Loucy (cell line): ENCODE data around the gene PLAAT3.

ENCODE experiments used
- H2AFZ ChIP-seq: fragments of 200-600 bp; sonication (generic); 2 replicates; pipeline ENCODE4 v1.6.0; 2016; ENCODE audit warnings: antibody characterized with exemption, mild to moderate bottlenecking, low read length, moderate library complexity
- H3F3A ChIP-seq: fragments of 200-600 bp; 2 replicates; pipeline ENCODE4 v1.6.0; 2016; ENCODE audit warnings: antibody characterized with exemption, low read depth, mild to moderate bottlenecking
- H3K27me3 ChIP-seq: fragments of 200-600 bp; sonication (generic); 2 replicates; pipeline ENCODE4 v1.6.1; 2014; ENCODE audit warnings: low read length, mild to moderate bottlenecking; ENCODE audit not compliant: insufficient read depth, poor library complexity, severe bottlenecking
- H3K36me3 ChIP-seq: fragments of 200-600 bp; sonication (generic); 2 replicates; pipeline ENCODE4 v1.6.1; 2016; ENCODE audit warnings: low read length; ENCODE audit not compliant: insufficient read depth
- H3K4me1 ChIP-seq: fragments of 200-600 bp; sonication (generic); 2 replicates; pipeline ENCODE4 v1.5.1; 2014; ENCODE audit warnings: low read length, mild to moderate bottlenecking; ENCODE audit not compliant: insufficient read depth, poor library complexity, severe bottlenecking
- H3K4me2 ChIP-seq: fragments of 200-600 bp; sonication (generic); 2 replicates; pipeline ENCODE4 v1.6.0; 2014; ENCODE audit warnings: antibody characterized with exemption, low read length, low read depth, mild to moderate bottlenecking; ENCODE audit not compliant: poor library complexity, severe bottlenecking
- H3K4me3 ChIP-seq: fragments of 200-600 bp; sonication (generic); 2 replicates; pipeline ENCODE4 v1.5.1; 2014; ENCODE audit warnings: low read length, mild to moderate bottlenecking, mixed read lengths; ENCODE audit not compliant: poor library complexity, severe bottlenecking
- H3K79me2 ChIP-seq: fragments of 200-600 bp; sonication (generic); 2 replicates; pipeline ENCODE4 v1.6.1; 2014; ENCODE audit warnings: low read length; ENCODE audit not compliant: insufficient read depth
- H3K9ac ChIP-seq: fragments of 200-600 bp; sonication (generic); 2 replicates; pipeline ENCODE4 v1.6.0; 2014; ENCODE audit warnings: mild to moderate bottlenecking, low read depth, low read length, moderate library complexity; ENCODE audit not compliant: poor library complexity, severe bottlenecking
- H3K9me2 ChIP-seq: fragments of 200-600 bp; sonication (generic); replicated peaks from 2 replicates; pipeline ENCODE4 v1.6.1; 2016; ENCODE audit warnings: low read depth, low read length, mixed read lengths
- H3K9me3 ChIP-seq: fragments of 200-600 bp; sonication (generic); 2 replicates; pipeline ENCODE4 v1.6.1; 2014; ENCODE audit warnings: mild to moderate bottlenecking, antibody characterized with exemption, low read length, low read depth; ENCODE audit not compliant: insufficient read depth
- H4K20me1 ChIP-seq: fragments of 200-600 bp; sonication (generic); 2 replicates; pipeline ENCODE4 v1.6.0; 2014; ENCODE audit warnings: antibody characterized with exemption, low read length, mild to moderate bottlenecking; ENCODE audit not compliant: insufficient read depth, poor library complexity, severe bottlenecking
- CTCF ChIP-seq: fragments of 200-600 bp; sonication (generic); conservative IDR thresholded peaks from 2 replicates; pipeline ENCODE4 v1.5.1; 2014; ENCODE audit warnings: mild to moderate bottlenecking, antibody characterized with exemption, low read length
- EZH2phosphoT487 ChIP-seq: fragments of 200-600 bp; IDR thresholded peaks from 2 replicates; pipeline ENCODE4 v1.6.1; 2018; ENCODE audit warnings: antibody characterized with exemption, mild to moderate bottlenecking, moderate library complexity, borderline replicate concordance

The PLAAT3 gene

GRCh38 chr11:63569570-63569969 lies 44.7 kb downstream of the PLAAT3 start:
- Histone ChIP-seq H3K4me1 (peaks cover 24% of the 10 kb centered on the region), H3K79me2 (no peaks in the 10 kb centered on the region), H3K4me2 (no peak overlapping the region), H3F3A (no peaks in the 10 kb centered on the region), H3K36me3 (no peaks in the 10 kb centered on the region), H3K27me3 (no peaks in the 10 kb centered on the region), H4K20me1 (no peaks in the 10 kb centered on the region), H3K9me2 (no peaks in the 10 kb centered on the region), H2AFZ (no peak overlapping the region), H3K4me3 (no peak overlapping the region), H3K9ac (no peak overlapping the region), H3K9me3 (no peaks in the 10 kb centered on the region)
- TF ChIP-seq CTCF (no peak), EZH2phosphoT487 (no peak)

GRCh38 chr11:63567044-63567840 lies 47.0 kb downstream of the PLAAT3 start:
- no peak overlapping the region for H3K9ac ChIP-seq
- peaks cover 19% of the 10 kb centered on the region for H3K4me1 ChIP-seq
- H3K9me3 ChIP-seq = no peaks in the 10 kb centered on the region
- H3K4me2 ChIP-seq = peak overlapping the region; percentile 47
- H3K79me2 ChIP-seq = no peaks in the 10 kb centered on the region
- peak overlapping the region; percentile 28 for H3K4me3 ChIP-seq
- TF ChIP-seq EZH2phosphoT487 (no peak), CTCF (no peak)
- no peaks in the 10 kb centered on the region for H3K36me3 ChIP-seq
- no peaks in the 10 kb centered on the region for H3K27me3 ChIP-seq
- no peaks in the 10 kb centered on the region for H3K9me2 ChIP-seq
- no peaks in the 10 kb centered on the region for H3F3A ChIP-seq
- H4K20me1 ChIP-seq = no peaks in the 10 kb centered on the region
- no peak overlapping the region for H2AFZ ChIP-seq

- no peak overlapping the region for H3K4me3 ChIP-seq
- no peak overlapping the region for H2AFZ ChIP-seq
- no peaks in the 10 kb centered on the region for H3K9me2 ChIP-seq
- H3K27me3 ChIP-seq = no peaks in the 10 kb centered on the region
- H3K9me3 ChIP-seq = no peaks in the 10 kb centered on the region
- no peaks in the 10 kb centered on the region for H3F3A ChIP-seq
- H4K20me1 ChIP-seq = no peaks in the 10 kb centered on the region
- H3K36me3 ChIP-seq = no peaks in the 10 kb centered on the region
- H3K4me2 ChIP-seq = no peak overlapping the region
- no peaks in the 10 kb centered on the region for H3K79me2 ChIP-seq
- TF ChIP-seq EZH2phosphoT487 = no peak
- TF ChIP-seq CTCF = no peak
- no peak overlapping the region for H3K9ac ChIP-seq
- peaks cover 34% of the 10 kb centered on the region for H3K4me1 ChIP-seq
Measured at GRCh38 chr11:63564784-63565350, 49.4 kb downstream of the PLAAT3 start.
